NCI-H2171 treated with DMSO at 0.1 percent for 48 hours (cell line): ENCODE data around the gene ZNF337.
A peak's percentile ranks its signal among the peaks of the same experiment; 100 is the strongest.
"Not testable (repeated sequence)": the region's sequence is repeated elsewhere in the genome, so short reads cannot be mapped to it uniquely, and the experiment has no call there.

Source experiments
- DNase-seq: peaks from one replicate; lab custom pipeline; 2025; lab: John Stamatoyannopoulos, UW

ZNF337 gene

GRCh38 chr20:25696371-25697131 lies at the start of gene ZNF337:
ZNF337 (minus strand) TSS chr20:25696853; CDS start chr20:25686417, 10,436 bp downstream.
- DNase-seq, result peak; percentile 97

DNA sequence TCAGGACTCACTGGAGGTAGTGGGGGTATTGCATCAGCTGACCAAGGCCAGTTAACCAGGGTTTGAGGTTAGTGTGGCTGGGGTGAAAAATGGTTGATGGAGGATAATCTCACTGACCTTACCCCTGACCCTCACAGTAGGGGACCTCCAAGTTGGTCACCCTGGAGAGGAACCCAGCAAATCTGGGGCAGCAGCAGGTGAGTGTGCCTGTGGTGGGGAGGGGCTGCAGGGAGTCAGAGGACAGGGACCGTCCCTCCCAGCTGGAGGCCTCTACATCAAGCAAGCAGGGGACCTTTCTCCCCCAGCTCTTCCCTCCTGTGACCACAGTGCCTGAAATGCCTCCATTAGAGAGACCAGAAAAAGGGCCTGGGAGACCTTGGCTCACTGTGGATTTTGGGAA lies 49.1 kb upstream of the ZNF337 start:
- no peak for DNase-seq

DNA sequence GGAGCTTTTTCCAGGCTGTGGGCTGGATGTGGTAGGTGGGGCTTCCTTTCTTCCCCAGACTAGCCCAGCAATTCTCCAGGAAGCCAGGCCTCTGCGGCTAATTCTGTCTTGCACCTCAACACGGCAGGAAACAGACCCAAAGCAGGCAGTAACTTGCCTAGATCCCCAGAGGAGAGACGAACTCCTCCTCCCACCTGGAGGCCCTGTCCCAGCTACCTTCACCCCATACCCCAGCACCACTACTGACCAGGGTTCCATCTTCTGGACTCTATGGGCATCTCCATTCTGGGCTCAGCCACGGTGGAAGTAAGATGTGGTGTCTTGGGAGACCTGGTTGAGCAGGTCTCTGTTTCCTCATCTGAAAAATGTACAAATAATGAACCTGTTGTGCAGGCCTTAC lies 48.4 kb upstream of the ZNF337 start:
- no peak for DNase-seq

GRCh38 chr20:25744261-25744660 lies 47.6 kb upstream of the ZNF337 start:
- no peak for DNase-seq

DNA sequence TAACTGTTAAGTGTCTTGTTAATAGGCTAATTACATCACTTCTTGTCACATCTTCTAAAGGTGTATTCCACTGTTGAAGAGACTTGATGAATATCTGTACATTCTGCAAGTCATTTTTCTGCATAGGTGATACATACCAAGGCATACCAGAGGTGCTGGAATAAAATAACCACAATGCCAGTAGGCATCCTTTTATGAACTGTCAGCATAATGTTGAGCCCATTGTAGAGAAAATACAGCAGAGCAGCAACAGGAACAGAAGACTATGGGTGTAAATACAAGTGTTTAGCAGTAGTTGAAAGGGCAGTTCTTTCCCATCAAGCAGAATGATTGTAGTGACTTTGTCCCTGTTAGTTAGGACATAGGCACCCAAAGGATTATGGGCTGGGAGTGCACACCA lies 44.4 kb upstream of the ZNF337 start:
- DNase-seq, result no peak

DNA sequence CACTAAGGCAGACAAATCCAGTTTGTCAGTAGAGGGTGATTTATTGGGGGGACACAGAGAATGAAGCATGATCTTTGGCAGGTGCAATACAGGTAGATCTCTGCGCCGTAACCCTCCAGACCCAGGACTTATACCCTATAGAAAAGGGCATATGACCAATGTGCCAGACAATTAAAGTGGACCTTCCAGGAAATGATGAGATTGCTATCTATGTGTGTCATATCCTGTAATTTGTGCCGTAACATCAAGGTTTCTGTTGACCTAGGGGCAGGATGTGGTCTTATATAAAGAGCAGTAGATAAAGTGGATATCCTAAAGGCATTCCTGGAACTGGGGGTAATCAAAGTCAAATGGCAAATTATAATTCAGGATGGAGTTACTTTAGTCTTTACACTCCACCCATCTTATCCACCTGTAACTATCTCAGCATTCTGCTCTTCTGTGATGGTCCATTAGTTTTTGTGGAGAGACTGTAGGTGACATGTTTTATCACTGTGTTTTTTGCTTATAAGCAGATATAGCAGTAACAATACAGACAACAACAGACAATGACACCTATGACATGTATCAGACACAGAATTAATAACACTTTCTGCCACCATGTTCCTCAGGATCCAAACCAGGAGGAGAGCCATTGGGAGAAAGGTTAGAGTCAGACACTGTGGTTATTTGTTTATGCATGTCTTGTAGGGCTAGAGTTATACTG lies 43.1 kb upstream of the ZNF337 start:
- no peak for DNase-seq

DNA sequence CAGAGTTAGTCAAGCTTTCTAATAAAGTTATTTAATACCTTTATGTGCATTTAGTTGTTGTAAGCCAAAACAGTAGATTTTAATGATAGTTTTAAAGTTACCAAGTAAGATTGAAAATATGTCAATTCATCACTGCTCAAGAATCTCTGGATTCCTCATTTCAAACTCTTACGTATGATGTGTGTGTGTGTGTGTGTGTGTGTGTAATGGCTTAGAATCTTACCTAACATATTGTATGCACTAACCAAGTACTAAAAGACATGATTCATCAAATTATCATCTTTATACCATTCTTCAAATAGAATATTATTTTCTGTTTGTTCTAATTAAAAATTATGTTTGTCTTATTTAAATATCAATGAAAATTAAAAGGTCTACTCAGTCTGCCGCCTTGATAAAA lies 41.5 kb upstream of the ZNF337 start:
- no peak for DNase-seq

DNA sequence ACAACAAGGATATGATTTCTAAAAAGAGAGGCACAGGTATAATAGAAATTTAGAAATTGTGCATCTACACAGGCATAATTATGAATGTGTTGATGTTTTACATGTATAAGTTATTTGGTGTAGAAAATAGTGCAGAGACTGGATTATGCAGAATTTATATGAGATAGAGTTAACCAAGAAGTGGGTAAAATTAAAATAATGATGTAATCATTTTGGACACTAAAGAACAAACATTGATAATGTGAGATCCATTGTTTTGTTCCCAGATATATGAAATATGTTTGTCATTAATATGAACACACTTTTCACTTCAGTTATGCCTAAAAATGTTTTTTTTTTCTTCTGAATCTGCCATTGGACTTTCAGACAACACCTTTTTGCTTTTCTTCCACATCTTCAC lies 37.2 kb upstream of the ZNF337 start:
- DNase-seq, result no peak

DNA sequence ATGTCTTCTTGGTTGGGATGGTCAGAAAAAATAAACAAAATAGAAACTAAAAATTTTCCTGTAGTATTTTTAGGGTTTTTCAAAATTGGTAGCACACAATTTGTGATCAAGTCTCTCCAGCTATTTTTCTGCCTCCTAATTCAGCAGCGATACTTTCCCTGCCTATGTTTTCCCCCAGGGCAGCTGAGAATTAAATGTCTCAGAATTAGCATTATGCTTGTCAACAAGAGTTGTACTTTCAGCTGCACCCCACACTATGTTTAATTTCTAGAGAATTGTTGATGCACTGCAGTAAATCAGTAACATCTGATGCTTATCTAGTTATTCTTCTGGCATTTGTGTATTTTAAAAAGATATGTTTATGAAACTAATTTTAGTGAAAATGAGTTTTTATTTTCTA lies 34.2 kb upstream of the ZNF337 start:
- no peak for DNase-seq

GRCh38 chr20:25726357-25726756 lies 29.7 kb upstream of the ZNF337 start:
- DNase-seq, result no peak

DNA sequence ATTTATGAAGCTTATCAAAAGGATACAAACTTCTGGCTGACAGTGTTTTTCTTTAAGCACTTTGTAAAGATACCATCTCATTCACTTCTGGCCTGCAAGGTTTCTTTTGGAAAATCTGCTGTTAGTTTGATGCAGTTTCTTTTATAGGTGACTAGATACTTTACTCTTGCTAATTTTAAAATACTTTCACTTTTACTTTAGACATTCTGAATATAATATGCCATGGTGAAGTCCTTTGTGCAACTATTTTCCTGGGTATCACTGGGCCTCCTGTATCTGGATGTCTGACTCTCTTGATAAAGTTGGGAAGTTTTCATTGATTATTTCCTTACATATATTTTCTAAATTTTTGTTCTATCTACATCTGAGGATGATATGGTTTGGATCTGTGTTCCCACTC lies 29.0 kb upstream of the ZNF337 start:
- no peak for DNase-seq

DNA sequence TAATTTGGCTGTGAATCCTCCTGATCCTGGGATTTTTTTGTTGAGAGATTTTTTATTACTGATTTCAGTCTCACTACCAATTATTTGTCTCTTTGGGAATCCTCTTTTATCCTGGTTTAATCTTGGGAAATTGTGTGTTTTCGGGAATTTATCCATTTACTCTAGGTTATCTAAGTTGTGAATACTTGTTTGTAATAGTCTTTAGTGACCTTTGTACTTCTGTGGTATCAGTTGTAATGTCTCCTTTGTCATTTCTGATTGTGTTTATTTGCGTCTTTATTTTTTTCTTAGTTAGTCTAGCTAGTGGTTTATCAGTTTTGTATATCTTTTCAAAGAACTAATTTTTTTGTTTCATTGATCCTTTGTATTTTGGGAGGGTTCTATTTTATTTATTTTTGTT lies 27.3 kb upstream of the ZNF337 start:
- DNase-seq, result no peak

- no peak for DNase-seq
Measured at GRCh38 chr20:25720285-25720684, 23.6 kb upstream of the ZNF337 start.

- DNase-seq, result peak; percentile 80
Measured at GRCh38 chr20:25718896-25719809, 22.5 kb upstream of the ZNF337 start.

DNA sequence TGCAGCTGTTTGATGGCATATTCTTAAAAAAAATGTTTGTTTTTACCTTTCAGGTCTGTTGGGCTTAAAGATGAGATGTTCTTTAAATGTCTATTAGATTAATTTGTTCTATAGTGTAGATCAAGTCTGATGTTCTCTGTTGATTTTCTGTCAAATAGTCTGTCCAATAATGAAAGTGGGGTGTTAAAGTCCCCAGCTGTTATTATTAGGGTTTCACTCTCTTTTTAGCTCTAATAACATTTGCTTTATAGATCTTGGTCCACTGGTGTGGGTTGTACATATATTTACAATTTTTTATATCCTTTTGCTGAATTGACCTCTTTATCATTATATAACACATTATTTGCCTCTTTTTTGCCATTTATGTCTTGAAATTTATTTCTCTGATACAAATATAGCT lies 11.0 kb upstream of the ZNF337 start:
- DNase-seq, result no peak

GRCh38 chr20:25706793-25707192 lies 10.1 kb upstream of the ZNF337 start:
- no peak for DNase-seq

DNA sequence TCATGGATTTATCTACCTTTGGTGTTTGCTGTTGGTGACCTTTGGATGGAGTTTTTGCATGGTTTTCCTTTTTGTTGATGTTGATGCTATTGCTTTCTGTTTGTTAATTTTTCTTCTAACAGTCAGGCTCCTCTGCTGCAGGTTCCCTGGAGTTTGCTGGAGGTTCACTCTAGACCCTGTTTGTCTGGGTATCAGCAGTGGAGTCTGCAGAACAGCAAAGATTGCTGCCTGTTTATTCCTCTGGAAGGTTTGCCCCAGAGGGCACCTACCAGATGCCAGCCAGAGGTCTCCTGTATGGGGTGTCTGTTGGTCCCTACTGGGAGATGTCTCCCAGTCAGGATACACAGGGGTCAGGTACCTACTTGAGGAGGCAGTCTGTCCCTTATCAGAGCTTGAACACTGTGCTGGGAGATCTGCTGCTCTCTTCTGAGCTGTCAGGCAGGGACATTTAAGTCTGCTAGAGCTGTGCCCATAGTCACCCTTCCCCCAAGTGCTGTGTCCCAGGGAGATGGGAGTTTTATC lies 9.2 kb upstream of the ZNF337 start:
- no peak for DNase-seq

DNA sequence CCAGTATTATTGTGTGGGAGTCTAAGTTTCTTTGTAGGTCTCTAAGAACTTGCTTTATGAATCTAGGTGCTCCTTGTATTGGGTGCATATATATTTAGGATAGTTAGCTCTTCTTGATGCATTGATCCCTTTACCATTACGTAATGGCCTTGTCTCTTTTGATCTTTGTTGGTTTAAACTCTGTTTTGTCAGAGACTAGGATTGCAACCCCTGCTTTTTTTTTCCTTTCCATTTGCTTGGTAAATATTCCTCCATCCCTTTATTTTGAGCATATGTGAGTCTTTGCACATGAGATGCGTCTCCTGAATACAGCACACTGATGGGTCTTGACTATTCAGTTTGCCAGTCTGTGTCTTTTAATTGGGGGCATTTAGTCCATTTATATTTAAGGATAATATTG lies 7.7 kb upstream of the ZNF337 start:
- not testable (repeated sequence) for DNase-seq

- not testable (repeated sequence) for DNase-seq
Measured at GRCh38 chr20:25700835-25701234, 4.2 kb upstream of the ZNF337 start.

- DNase-seq, result no peak
Measured at GRCh38 chr20:25699914-25700313, 3.3 kb upstream of the ZNF337 start.

- no peak for DNase-seq
Measured at GRCh38 chr20:25697132-25697446, 436 bp upstream of the ZNF337 start.

- no peak for DNase-seq
Measured at GRCh38 chr20:25695532-25696370, 902 bp downstream of the ZNF337 start.
